HEK293 (cell line): ENCODE measurements around the gene LAMA4.

Experiments
- ATF2 ChIP-seq: fragments of 450-650 bp; formaldehyde crosslinking; IDR thresholded peaks from 2 replicates; pipeline ENCODE4 v1.5.1; 2016; ENCODE audit warnings: missing biosample characterization, missing genetic modification characterization, low read depth
- CTCF ChIP-seq: fragments of 450-650 bp; formaldehyde crosslinking; IDR thresholded peaks from 2 replicates; pipeline ENCODE4 v1.5.1; 2016; ENCODE audit warnings: missing biosample characterization, missing genetic modification characterization
- PBX3 ChIP-seq: sonication (generic); formaldehyde crosslinking; IDR thresholded peaks from 2 replicates; pipeline ENCODE4 v1.8.1; 2022; ENCODE audit warnings: mild to moderate bottlenecking, moderate library complexity, missing genetic modification reagents
- SP2 ChIP-seq: fragments of 450-650 bp; formaldehyde crosslinking; IDR thresholded peaks from 2 replicates; pipeline ENCODE4 v1.5.1; 2016; ENCODE audit warnings: missing biosample characterization, missing genetic modification characterization
- YY1 ChIP-seq: fragments of 450-650 bp; formaldehyde crosslinking; IDR thresholded peaks from 2 replicates; pipeline ENCODE4 v1.5.1; 2018; ENCODE audit warnings: missing biosample characterization, missing genetic modification characterization
- ZNF292 ChIP-seq: fragments of 450-650 bp; formaldehyde crosslinking; IDR thresholded peaks from 2 replicates; pipeline ENCODE4 v1.5.1; 2016; ENCODE audit warnings: low read depth, missing biosample characterization, missing genetic modification characterization, borderline replicate concordance
- ZNF645 ChIP-seq: fragments of 450-650 bp; formaldehyde crosslinking; IDR thresholded peaks from 2 replicates; pipeline ENCODE4; 2016; ENCODE audit warnings: missing biosample characterization, missing genetic modification characterization
- ZNF707 ChIP-seq: fragments of 450-650 bp; formaldehyde crosslinking; IDR thresholded peaks from 2 replicates; pipeline ENCODE4 v1.5.1; 2016; ENCODE audit warnings: missing biosample characterization, missing genetic modification characterization
- TF ChIP-seq, protein P1 (sequence below): fragments of 450-650 bp; formaldehyde crosslinking; IDR thresholded peaks from 2 replicates; pipeline ENCODE4 v1.5.1; 2016; ENCODE audit warnings: missing biosample characterization, missing genetic modification characterization

DNA sequence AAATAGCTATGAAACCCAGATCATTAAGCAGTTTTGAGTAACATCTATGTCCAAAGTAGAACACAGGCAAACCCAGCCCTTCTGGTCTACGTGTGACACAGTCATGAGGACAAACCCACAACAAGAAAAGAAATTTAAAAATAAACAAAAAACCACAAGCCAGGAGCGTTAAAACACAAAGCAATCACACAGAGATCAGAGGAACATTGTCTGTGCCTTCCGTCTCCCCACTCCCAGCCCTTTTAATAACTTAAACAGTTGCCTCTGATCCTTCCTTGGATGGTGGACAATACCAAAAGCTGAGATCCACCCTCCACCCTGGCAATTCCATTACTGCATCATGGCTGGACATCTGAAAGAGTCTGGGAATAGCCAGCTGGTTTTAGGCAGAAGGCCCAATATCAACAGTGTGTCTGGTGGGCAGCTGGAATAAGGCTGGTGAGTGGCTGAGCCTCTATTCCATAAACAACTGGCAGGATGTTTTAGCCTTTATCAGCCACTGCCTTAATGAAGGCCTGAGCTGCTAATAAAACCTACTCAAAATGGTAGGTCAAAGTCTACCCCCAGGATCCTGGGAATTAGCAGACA lies 15.7 kb upstream of the LAMA4 start:
- TF ChIP-seq ATF2 (tag by site-specific recombination) (no peak), CTCF (tag by site-specific recombination) (no peak), ZNF645 (tag by site-specific recombination) (no peak), ZNF707 (tag by site-specific recombination) (no peak), YY1 (tag by site-specific recombination) (no peak), PBX3 (no peak), SP2 (tag by site-specific recombination) (no peak), ZNF292 (tag by site-specific recombination) (no peak)
- TF ChIP-seq, protein P1, sequence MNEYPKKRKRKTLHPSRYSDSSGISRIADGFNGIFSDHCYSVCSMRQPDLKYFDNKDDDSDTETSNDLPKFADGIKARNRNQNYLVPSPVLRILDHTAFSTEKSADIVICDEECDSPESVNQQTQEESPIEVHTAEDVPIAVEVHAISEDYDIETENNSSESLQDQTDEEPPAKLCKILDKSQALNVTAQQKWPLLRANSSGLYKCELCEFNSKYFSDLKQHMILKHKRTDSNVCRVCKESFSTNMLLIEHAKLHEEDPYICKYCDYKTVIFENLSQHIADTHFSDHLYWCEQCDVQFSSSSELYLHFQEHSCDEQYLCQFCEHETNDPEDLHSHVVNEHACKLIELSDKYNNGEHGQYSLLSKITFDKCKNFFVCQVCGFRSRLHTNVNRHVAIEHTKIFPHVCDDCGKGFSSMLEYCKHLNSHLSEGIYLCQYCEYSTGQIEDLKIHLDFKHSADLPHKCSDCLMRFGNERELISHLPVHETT, result no peak
